OCI-LY7 (cell line): Measurements from ENCODE around the gene TCFL5. TPM values are rescaled to one million over a fixed set of nuclear protein-coding genes. Genes with fewer than 3 reads are reported as not detected.

ENCODE experiments used
- BruUV-seq: library from RNA; stranded (reverse); fragments of 400-500 nt; replicated peaks from 2 replicates; lab custom pipeline; 2021; lab: Mats Ljungman, UMichigan
- CTCF ChIA-PET: fragments of 300-600 bp; sonication (Branson Sonifier 250); formaldehyde crosslinking; loops from one replicate; lab custom pipeline; 2022; ENCODE audit warnings: antibody characterized with exemption; ENCODE audit not compliant: unreplicated experiment; lab: Charles Lee
- POLR2A ChIA-PET: fragments of 300-600 bp; sonication (Branson Sonifier 250); formaldehyde crosslinking; loops from one replicate; lab custom pipeline; 2022; ENCODE audit warnings: antibody characterized with exemption; lab: Charles Lee
- DNase-seq: peaks from one replicate; pipeline ENCODE4 v3.0.0-alpha.2; 2015; ENCODE audit warnings: low spot score
- H2AFZ ChIP-seq: fragments of 200-600 bp; sonication (generic), shearing (Covaris generic); 2 replicates; pipeline ENCODE4 v1.6.1; 2014; ENCODE audit warnings: mild to moderate bottlenecking, antibody characterized with exemption, low read length, moderate library complexity
- H3K27ac ChIP-seq: fragments of 200-600 bp; sonication (generic); 2 replicates; pipeline ENCODE4 v1.5.1; 2014; ENCODE audit warnings: mixed run types, low read depth, mild to moderate bottlenecking, moderate library complexity, low read length, inconsistent platforms; ENCODE audit not compliant: poor library complexity, severe bottlenecking
- H3K36me3 ChIP-seq: fragments of 200-600 bp; sonication (generic); 2 replicates; pipeline ENCODE4 v1.6.1; 2014; ENCODE audit warnings: mild to moderate bottlenecking, antibody characterized with exemption, low read length, moderate library complexity, mixed read lengths; ENCODE audit not compliant: insufficient read depth
- H3K4me1 ChIP-seq: fragments of 200-600 bp; sonication (generic); 2 replicates; pipeline ENCODE4 v1.5.1; 2014; ENCODE audit warnings: mild to moderate bottlenecking, low read length; ENCODE audit not compliant: insufficient read depth, poor library complexity, severe bottlenecking
- H3K4me2 ChIP-seq: fragments of 200-600 bp; sonication (generic); 2 replicates; pipeline ENCODE4 v1.6.1; 2014; ENCODE audit warnings: mild to moderate bottlenecking, low read length
- H3K4me3 ChIP-seq: fragments of 200-600 bp; sonication (generic); 2 replicates; pipeline ENCODE4 v1.5.1; 2014; ENCODE audit warnings: mild to moderate bottlenecking, low read depth, low read length; ENCODE audit not compliant: poor library complexity, severe bottlenecking
- H3K79me2 ChIP-seq: fragments of 200-600 bp; sonication (generic); 2 replicates; pipeline ENCODE4 v1.6.1; 2016; ENCODE audit warnings: low read depth, mild to moderate bottlenecking, low read length, moderate library complexity, mixed read lengths; ENCODE audit not compliant: insufficient read depth
- H3K9me2 ChIP-seq: fragments of 200-600 bp; sonication (generic); 2 replicates; pipeline ENCODE4 v1.6.1; 2016; ENCODE audit warnings: mild to moderate bottlenecking, low read length, mixed read lengths; ENCODE audit not compliant: insufficient read depth
- H3K9me3 ChIP-seq: fragments of 200-600 bp; sonication (generic); 2 replicates; pipeline ENCODE4 v1.6.1; 2014; ENCODE audit warnings: mild to moderate bottlenecking, mixed run types, low read length, mixed read lengths
- H4K20me1 ChIP-seq: fragments of 200-600 bp; sonication (generic); 2 replicates; pipeline ENCODE4 v1.6.1; 2014; ENCODE audit warnings: mild to moderate bottlenecking, antibody characterized with exemption, low read length, moderate library complexity, mixed read lengths; ENCODE audit not compliant: insufficient read depth
- CTCF ChIP-seq: fragments of 200-600 bp; sonication (generic); conservative IDR thresholded peaks from 2 replicates; pipeline ENCODE4 v1.5.1; 2014; ENCODE audit warnings: mild to moderate bottlenecking, antibody characterized with exemption, low read length, moderate library complexity, mixed read lengths
- EZH2phosphoT487 ChIP-seq: fragments of 200-600 bp; sonication (generic); IDR thresholded peaks from 2 replicates; pipeline ENCODE4 v1.6.1; 2018; ENCODE audit warnings: low read depth, borderline replicate concordance, mild to moderate bottlenecking, mixed run types, antibody characterized with exemption, low read length, moderate library complexity, mixed read lengths
- intact Hi-C: fragments of 100-400 bp; cut with micrococcal nuclease; formaldehyde crosslinking; loops from one replicate; pipeline ENCODE4 v1.10.0; 2022; ENCODE audit not compliant: unreplicated experiment
- total RNA-seq, 2 experiments: library from RNA; depleted of rRNA in 1 of 2; stranded (reverse); fragments of >200 nt in 1 of 2; shearing (Covaris generic) in 1 of 2; gene quantifications; 2 replicates each; pipeline ENCODE4 v1.2.3, GENCODE V29; 2014 to 2022

The TCFL5 gene
- total RNA-seq, 2 experiments from 2014 or later: 8.7 to 9.5 TPM

- intact Hi-C loops: no loop called here
- Histone ChIP-seq H2AFZ (no peak overlapping the region), H3K36me3 (peaks cover 51% of the 10 kb centered on the region), H3K4me3 (no peak overlapping the region), H3K27ac (no peak overlapping the region), H3K4me1 (peaks cover 6% of the 10 kb centered on the region), H3K9me3 (no peaks in the 10 kb centered on the region), H4K20me1 (no peaks in the 10 kb centered on the region), H3K9me2 (no peaks in the 10 kb centered on the region), H3K79me2 (no peaks in the 10 kb centered on the region), H3K4me2 (no peak overlapping the region)
- CTCF ChIA-PET: no interaction called here
- BruUV-seq: no TSS peak
- POLR2A ChIA-PET: no interaction called here
- no peak for TF ChIP-seq CTCF
- DNase-seq: no peak
Measured at GRCh38 chr20:62852841-62853240, 8.8 kb downstream of the TCFL5 start.

GRCh38 chr20:62852196-62852595 is 9.4 kb downstream of the TCFL5 start:
- Histone ChIP-seq H3K27ac (no peak overlapping the region), H3K79me2 (no peaks in the 10 kb centered on the region), H3K36me3 (peaks cover 45% of the 10 kb centered on the region), H2AFZ (no peak overlapping the region), H3K4me1 (peaks cover 9% of the 10 kb centered on the region), H3K9me2 (no peaks in the 10 kb centered on the region), H3K9me3 (no peaks in the 10 kb centered on the region), H3K4me3 (no peak overlapping the region), H3K4me2 (no peak overlapping the region), H4K20me1 (no peaks in the 10 kb centered on the region)
- DNase-seq: no peak
- intact Hi-C loops: no loop called here
- no peak for TF ChIP-seq EZH2phosphoT487
- no peak for TF ChIP-seq CTCF
- BruUV-seq: no TSS peak
- CTCF ChIA-PET: no interaction called here
- POLR2A ChIA-PET: no interaction called here

GRCh38 chr20:62850333-62850974 is 11.2 kb downstream of the TCFL5 start:
- Histone ChIP-seq H2AFZ (no peak overlapping the region), H3K79me2 (no peaks in the 10 kb centered on the region), H4K20me1 (no peaks in the 10 kb centered on the region), H3K27ac (no peak overlapping the region), H3K9me2 (no peaks in the 10 kb centered on the region), H3K4me1 (peaks cover 9% of the 10 kb centered on the region), H3K36me3 (peaks cover 46% of the 10 kb centered on the region), H3K4me2 (no peak overlapping the region), H3K9me3 (no peaks in the 10 kb centered on the region), H3K4me3 (no peak overlapping the region)
- intact Hi-C loops: no loop called here
- no TSS peak for BruUV-seq
- CTCF ChIA-PET: no interaction called here
- DNase-seq: no peak
- POLR2A ChIA-PET: no interaction called here
- TF ChIP-seq CTCF: no peak
- TF ChIP-seq EZH2phosphoT487: no peak
